Transverse colon (tissue), 4 donors: ENCODE measurements around the gene CREM.

Experiments
- CTCF ChIP-seq, 5 experiments: fragments of 200-600 bp in 3 of 5; fragments of 450-650 bp in 2 of 5; sonication (generic) in 3 of 5; IDR thresholded peaks; 1 replicate in 2 of 5; 2 replicates in 3 of 5; pipeline ENCODE4 v1.5.1; 2016 to 2017; ENCODE audit warnings: antibody characterized with exemption in 5 of 5, inconsistent platforms in 3 of 5, mild to moderate bottlenecking in 2 of 5, moderate library complexity in 1 of 5
- EP300 ChIP-seq: sonication (generic); formaldehyde crosslinking; IDR thresholded peaks from one replicate; pipeline ENCODE4 v1.6.1; 2017; ENCODE audit warnings: antibody characterized with exemption, low read depth
- POLR2A ChIP-seq: fragments of 450-650 bp; IDR thresholded peaks from one replicate; pipeline ENCODE4 v1.6.1; 2016; ENCODE audit warnings: antibody characterized with exemption, mild to moderate bottlenecking, moderate library complexity
- POLR2AphosphoS5 ChIP-seq, 3 donors: sonication (generic); formaldehyde crosslinking; IDR thresholded peaks; one replicate each; pipeline ENCODE4 v1.6.1; 2016; ENCODE audit warnings: antibody characterized with exemption in 3 of 3

- TF ChIP-seq CTCF (IDR thresholded peaks at IDR 0.05) (no peak), POLR2AphosphoS5 (IDR thresholded peaks at IDR 0.05) (no peak), POLR2A (no peak), EP300 (no peak)
Measured at GRCh38 chr10:35234073-35234472, 107.4 kb downstream of the CREM start.
